ENCODE measurements around the gene PLPP6. TPM values are rescaled to one million over a fixed set of nuclear protein-coding genes. Genes with fewer than 3 reads are reported as not detected.

Gene PLPP6
- total and polyA plus RNA-seq, 2 of the 8 experiments (the other 6 are each of a cell fraction or from before 2014, with no cell fraction given), result 11.8 to 13.3 TPM

- Histone ChIP-seq H3K36me3 (ENCODE audit: control insufficient read depth in 2 of 4, insufficient read depth in 4 of 4, low read length in 3 of 4) (peaks cover 4 to 49% (median 12%) of the 10 kb centered on the region in 4 experiments), H3K9ac (replicated peaks in 1 of 4; ENCODE audit: extremely low read depth in 1 of 4, low read depth in 3 of 4, low read length in 3 of 4) (no peak overlapping the region)
- CTCF ChIA-PET (ENCODE audit: partially characterized antibody), result no interaction called here
- TF ChIP-seq SIN3A (conservative IDR thresholded peaks at IDR 0.05 in 1 of 2, IDR thresholded peaks at IDR 0.05 in 1 of 2; ENCODE audit: low read depth in 1 of 2, low read length in 2 of 2), result no peak
- TF ChIP-seq TEAD4 (IDR thresholded peaks at IDR 0.05; ENCODE audit: low read depth, low read length), result no peak
- TF ChIP-seq E2F6 (IDR thresholded peaks at IDR 0.05), result no peak
- TF ChIP-seq, protein P1, sequence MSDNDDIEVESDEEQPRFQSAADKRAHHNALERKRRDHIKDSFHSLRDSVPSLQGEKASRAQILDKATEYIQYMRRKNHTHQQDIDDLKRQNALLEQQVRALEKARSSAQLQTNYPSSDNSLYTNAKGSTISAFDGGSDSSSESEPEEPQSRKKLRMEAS (IDR thresholded peaks at IDR 0.05), result no peak
- TF ChIP-seq RNF2 (IDR thresholded peaks at IDR 0.05; ENCODE audit: borderline replicate concordance, low read depth, low read length, missing control alignments, poor library complexity, severe bottlenecking), result no peak
- no peak for TF ChIP-seq EZH2 (IDR thresholded peaks at IDR 0.05; ENCODE audit: low read depth, low read length, severe bottlenecking)
- no peak for TF ChIP-seq TAF7 (optimal IDR thresholded peaks at IDR 0.05; ENCODE audit: borderline replicate concordance, low read depth, low read length)
- no peak for TF ChIP-seq SAP30 (IDR thresholded peaks at IDR 0.05; ENCODE audit: insufficient read depth, insufficient replicate concordance, low read length)
- no peak for TF ChIP-seq CREB1 (IDR thresholded peaks at IDR 0.05)
- TF ChIP-seq CBX5 (IDR thresholded peaks at IDR 0.05; ENCODE audit: low read depth, low read length), result no peak
Measured at GRCh38 chr9:4689687-4690104, 27.6 kb downstream of the PLPP6 start.

More at GRCh38 chr9:4689687-4690104, 27.6 kb downstream of the PLPP6 start:
- H3K14ac ChIP-seq (ENCODE audit: insufficient read length), result no peak overlapping the region
- H2BK15ac ChIP-seq (ENCODE audit: low read length), result no peak overlapping the region
- no peak overlapping the region for H3K27ac ChIP-seq (ENCODE audit: low read depth, low read length)
- no peak overlapping the region for H2AFZ ChIP-seq (ENCODE audit: low read length)
- peaks cover 0 to 14% of the 10 kb centered on the region in 2 experiments; a peak in 2 of 4 replicates for H3K79me2 ChIP-seq (ENCODE audit: control insufficient read depth in 1 of 2, insufficient read depth in 2 of 2, low read length in 2 of 2)
- H2BK5ac ChIP-seq (ENCODE audit: low read depth, low read length), result no peak overlapping the region
- H2BK20ac ChIP-seq (ENCODE audit: low read length), result no peak overlapping the region
- no peak for DNase-seq (ENCODE audit: low read depth in 1 of 2, low spot score in 2 of 2)
- no peak overlapping the region for H3K4me3 ChIP-seq (ENCODE audit: extremely low read depth in 1 of 4, insufficient read depth in 2 of 4, low read depth in 3 of 4, low read length in 4 of 4)
- WGBS, 2 experiments (ENCODE audit: extremely low coverage in 1 of 2, insufficient coverage in 1 of 2, insufficient read length in 1 of 2, insufficient replicate concordance in 2 of 2, low coverage in 1 of 2, low lambda C conversion rate in 2 of 2, missing lambda C conversion rate in 1 of 2), result 83% methylated on average over 1 of the region's 1 CpG; no CpG with 5 or more reads in 1 of the 2 experiments
- H3K23ac ChIP-seq (ENCODE audit: insufficient read length), result no peak overlapping the region
- peaks cover 0 to 2% of the 10 kb centered on the region in 2 experiments for H4K20me1 ChIP-seq (replicated peaks in 1 of 2; ENCODE audit: control insufficient read depth in 1 of 2, insufficient read depth in 2 of 2, low read length in 2 of 2)
- H3K4me2 ChIP-seq (ENCODE audit: insufficient read depth in 1 of 2, low read depth in 2 of 2, low read length in 2 of 2), result no peak overlapping the region
- H3K18ac ChIP-seq (ENCODE audit: extremely low read depth, low read length), result no peak overlapping the region
- no peaks in the 10 kb centered on the region for H3K23me2 ChIP-seq (ENCODE audit: low read depth, low read length)
- no peaks in the 10 kb centered on the region for H3K9me3 ChIP-seq (ENCODE audit: insufficient read depth in 2 of 2, low read depth in 1 of 2, low read length in 1 of 2)
- no peak overlapping the region for H2AK5ac ChIP-seq (ENCODE audit: low read depth, low read length)
- POLR2A ChIA-PET (ENCODE audit: partially characterized antibody), result no interaction called here
- H3K4ac ChIP-seq (replicated peaks; ENCODE audit: insufficient read length, low read depth, low read length), result no peak overlapping the region
- H3K79me1 ChIP-seq (ENCODE audit: low read depth, low read length), result no peaks in the 10 kb centered on the region
- no peak overlapping the region for H4K5ac ChIP-seq (ENCODE audit: insufficient read length, low read depth, low read length)
- H3K4me1 ChIP-seq (replicated peaks in 1 of 4; ENCODE audit: control insufficient read depth in 3 of 4, insufficient read depth in 4 of 4, low read length in 3 of 4), result no peaks in the 10 kb centered on the region
- no peak overlapping the region for H2BK12ac ChIP-seq (ENCODE audit: low read depth, low read length)
- no peak overlapping the region for H2BK120ac ChIP-seq (replicated peaks; ENCODE audit: low read depth, low read length)
- FAIRE-seq, result no peak
- no peaks in the 10 kb centered on the region for H3K27me3 ChIP-seq (replicated peaks in 1 of 4; ENCODE audit: control insufficient read depth in 3 of 4, extremely low read depth in 1 of 4, insufficient read depth in 3 of 4, low read length in 3 of 4)
- H3K56ac ChIP-seq (replicated peaks; ENCODE audit: insufficient read length, low read depth, low read length), result no peak overlapping the region
- H4K8ac ChIP-seq (ENCODE audit: extremely low read depth, insufficient read depth, low read length), result no peak overlapping the region
- H4K91ac ChIP-seq (replicated peaks; ENCODE audit: insufficient read length, low read length), result no peak overlapping the region

Data from H1 (cell line).